Uterus (tissue), 2 donors: ENCODE results near the gene TSEN34.

ENCODE experiments used
- POLR2A ChIP-seq, 2 donors: fragments of 450-650 bp; IDR thresholded peaks; one replicate each; pipeline ENCODE4 v1.6.1; 2016; ENCODE audit warnings: antibody characterized with exemption in 2 of 2, mild to moderate bottlenecking in 1 of 2, moderate library complexity in 1 of 2
- TF ChIP-seq, protein P1 (sequence below), 4 experiments: fragments of 200-600 bp in 2 of 4; fragments of 450-650 bp in 2 of 4; sonication (generic) in 2 of 4; IDR thresholded peaks; one replicate each; pipeline ENCODE4 v1.5.1; 2016 to 2019; ENCODE audit warnings: antibody characterized with exemption in 4 of 4, mild to moderate bottlenecking in 2 of 4, moderate library complexity in 1 of 4

DNA sequence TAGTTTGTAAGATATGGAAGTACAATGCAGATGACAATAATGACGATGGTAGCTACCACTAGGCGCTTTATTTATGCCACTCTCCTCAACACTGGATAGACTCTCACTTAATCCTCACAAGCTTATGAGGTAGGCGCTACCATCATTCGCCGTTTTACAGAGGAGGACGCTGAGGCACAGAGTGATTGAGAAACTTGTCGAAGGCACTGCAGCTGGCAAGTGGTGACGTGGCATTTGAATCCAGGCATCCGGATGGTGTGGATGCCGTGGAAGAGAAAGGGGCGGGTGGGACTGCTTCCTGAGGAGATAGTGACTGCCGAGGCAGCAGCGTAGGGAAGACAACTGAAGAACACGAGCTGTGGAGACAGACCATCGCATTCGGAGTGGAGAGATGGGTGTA, 8.3 kb downstream of the TSEN34 start:
- TF ChIP-seq, protein P1, sequence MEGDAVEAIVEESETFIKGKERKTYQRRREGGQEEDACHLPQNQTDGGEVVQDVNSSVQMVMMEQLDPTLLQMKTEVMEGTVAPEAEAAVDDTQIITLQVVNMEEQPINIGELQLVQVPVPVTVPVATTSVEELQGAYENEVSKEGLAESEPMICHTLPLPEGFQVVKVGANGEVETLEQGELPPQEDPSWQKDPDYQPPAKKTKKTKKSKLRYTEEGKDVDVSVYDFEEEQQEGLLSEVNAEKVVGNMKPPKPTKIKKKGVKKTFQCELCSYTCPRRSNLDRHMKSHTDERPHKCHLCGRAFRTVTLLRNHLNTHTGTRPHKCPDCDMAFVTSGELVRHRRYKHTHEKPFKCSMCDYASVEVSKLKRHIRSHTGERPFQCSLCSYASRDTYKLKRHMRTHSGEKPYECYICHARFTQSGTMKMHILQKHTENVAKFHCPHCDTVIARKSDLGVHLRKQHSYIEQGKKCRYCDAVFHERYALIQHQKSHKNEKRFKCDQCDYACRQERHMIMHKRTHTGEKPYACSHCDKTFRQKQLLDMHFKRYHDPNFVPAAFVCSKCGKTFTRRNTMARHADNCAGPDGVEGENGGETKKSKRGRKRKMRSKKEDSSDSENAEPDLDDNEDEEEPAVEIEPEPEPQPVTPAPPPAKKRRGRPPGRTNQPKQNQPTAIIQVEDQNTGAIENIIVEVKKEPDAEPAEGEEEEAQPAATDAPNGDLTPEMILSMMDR (IDR thresholded peaks at IDR 0.05), result no peak
- TF ChIP-seq POLR2A (IDR thresholded peaks at IDR 0.05), result no peak
